Mesenchymal stem cell (in vitro differentiated cells and primary cell): ENCODE data around the gene ATP10A.

Source experiments
- DNase-seq: peaks from one replicate; pipeline ENCODE4 v3.0.0-alpha.2; 2013
- H2AFZ ChIP-seq: one replicate; pipeline ENCODE4 v1.6.1; 2013; ENCODE audit warnings: low read depth, mild to moderate bottlenecking, control low read depth, inconsistent platforms, low read length, moderate library complexity
- H2AK5ac ChIP-seq: 2 replicates; pipeline ENCODE4 v1.6.1; 2013; ENCODE audit warnings: low read length, moderate library complexity, mild to moderate bottlenecking, inconsistent platforms; ENCODE audit not compliant: severe bottlenecking
- H2BK120ac ChIP-seq: one replicate; pipeline ENCODE4 v1.6.1; 2013; ENCODE audit warnings: low read depth, mild to moderate bottlenecking, inconsistent platforms, low read length, moderate library complexity
- H2BK12ac ChIP-seq, 2 experiments: one replicate each; pipeline ENCODE4 v1.6.1; 2013; ENCODE audit warnings: inconsistent platforms in 2 of 2, low read length in 2 of 2, mild to moderate bottlenecking in 2 of 2, moderate library complexity in 2 of 2, control low read depth in 1 of 2
- H2BK15ac ChIP-seq: one replicate; pipeline ENCODE4 v1.6.1; 2013; ENCODE audit warnings: mild to moderate bottlenecking, low read depth, inconsistent platforms; ENCODE audit not compliant: poor library complexity, severe bottlenecking
- H2BK5ac ChIP-seq: 2 replicates; pipeline ENCODE4 v1.6.1; 2013; ENCODE audit warnings: low read depth, mild to moderate bottlenecking, low read length, control low read depth, inconsistent platforms; ENCODE audit not compliant: poor library complexity, severe bottlenecking
- H3K14ac ChIP-seq, 2 experiments: one replicate each; pipeline ENCODE4 v1.6.1; 2013; ENCODE audit warnings: inconsistent platforms in 2 of 2, low read length in 2 of 2, control low read depth in 1 of 2, mild to moderate bottlenecking in 1 of 2, moderate library complexity in 1 of 2
- H3K18ac ChIP-seq, 2 experiments: one replicate each; pipeline ENCODE4 v1.6.1; 2013; ENCODE audit warnings: inconsistent platforms in 2 of 2, low read length in 2 of 2, control low read depth in 1 of 2, low read depth in 1 of 2, mild to moderate bottlenecking in 1 of 2
- H3K23ac ChIP-seq, 2 experiments: one replicate each; pipeline ENCODE4 v1.6.1; 2013; ENCODE audit warnings: inconsistent platforms in 2 of 2, low read length in 2 of 2, mild to moderate bottlenecking in 2 of 2, moderate library complexity in 2 of 2, control low read depth in 1 of 2
- H3K27ac ChIP-seq: 2 replicates; pipeline ENCODE4 v1.5.1; 2013; ENCODE audit warnings: mild to moderate bottlenecking, moderate library complexity, low read length, control low read depth, inconsistent platforms; ENCODE audit not compliant: poor library complexity, severe bottlenecking
- H3K27me3 ChIP-seq, 2 experiments: 2 replicates each; pipeline versions ENCODE4 v1.6.1 to v1.7.0; 2013; ENCODE audit warnings: low read length in 2 of 2, mild to moderate bottlenecking in 2 of 2, moderate library complexity in 2 of 2, control low read depth in 1 of 2, inconsistent platforms in 1 of 2; ENCODE audit not compliant: control insufficient read depth in 1 of 2, insufficient read depth in 1 of 2
- H3K36me3 ChIP-seq, 2 experiments: 2 replicates each; pipeline versions ENCODE4 v1.6.1 to v1.7.0; 2013; ENCODE audit warnings: low read length in 2 of 2, control low read depth in 1 of 2, inconsistent platforms in 1 of 2, low read depth in 1 of 2, mild to moderate bottlenecking in 1 of 2; ENCODE audit not compliant: insufficient read depth in 2 of 2, control insufficient read depth in 1 of 2
- H3K4ac ChIP-seq, 2 experiments: one replicate each; pipeline ENCODE4 v1.6.1; 2013; ENCODE audit warnings: inconsistent platforms in 2 of 2, low read length in 2 of 2, mild to moderate bottlenecking in 2 of 2, moderate library complexity in 2 of 2, control low read depth in 1 of 2, low read depth in 1 of 2
- H3K4me1 ChIP-seq: 2 replicates; pipeline ENCODE4 v1.6.1; 2013; ENCODE audit warnings: low read depth, low read length, control low read depth; ENCODE audit not compliant: control insufficient read depth, insufficient read depth
- H3K4me2 ChIP-seq: 2 replicates; pipeline ENCODE4 v1.6.1; 2013; ENCODE audit warnings: low read length, mild to moderate bottlenecking, inconsistent platforms; ENCODE audit not compliant: poor library complexity, severe bottlenecking
- H3K4me3 ChIP-seq, 2 experiments: 2 replicates each; pipeline versions ENCODE4 v1.5.1 to v1.7.0; 2013; ENCODE audit warnings: low read length in 2 of 2, mild to moderate bottlenecking in 2 of 2, control low read depth in 1 of 2, low read depth in 1 of 2; ENCODE audit not compliant: insufficient read depth in 1 of 2
- H3K79me1 ChIP-seq: replicated peaks from 2 replicates; pipeline ENCODE4 v1.6.1; 2013; ENCODE audit warnings: mild to moderate bottlenecking, control low read depth, low read length, inconsistent platforms; ENCODE audit not compliant: poor library complexity, severe bottlenecking
- H3K9ac ChIP-seq: 2 replicates; pipeline ENCODE4 v1.7.0; 2013; ENCODE audit warnings: mild to moderate bottlenecking, low read length, moderate library complexity
- H3K9me3 ChIP-seq: 2 replicates; pipeline ENCODE4 v1.7.0; 2013; ENCODE audit warnings: mild to moderate bottlenecking, low read length; ENCODE audit not compliant: control insufficient read depth
- H4K8ac ChIP-seq: one replicate; pipeline ENCODE4 v1.6.1; 2013; ENCODE audit warnings: inconsistent platforms, mild to moderate bottlenecking, low read length, moderate library complexity
- H4K91ac ChIP-seq: one replicate; pipeline ENCODE4 v1.6.1; 2013; ENCODE audit warnings: mild to moderate bottlenecking, low read length, inconsistent platforms
- WGBS: methylation state at CpG from one replicate; pipeline ENCODE4 v1.1.7; 2013; ENCODE audit warnings: mixed read lengths; 5-methylcytosine and 5-hydroxymethylcytosine counted together

The ATP10A gene

DNA sequence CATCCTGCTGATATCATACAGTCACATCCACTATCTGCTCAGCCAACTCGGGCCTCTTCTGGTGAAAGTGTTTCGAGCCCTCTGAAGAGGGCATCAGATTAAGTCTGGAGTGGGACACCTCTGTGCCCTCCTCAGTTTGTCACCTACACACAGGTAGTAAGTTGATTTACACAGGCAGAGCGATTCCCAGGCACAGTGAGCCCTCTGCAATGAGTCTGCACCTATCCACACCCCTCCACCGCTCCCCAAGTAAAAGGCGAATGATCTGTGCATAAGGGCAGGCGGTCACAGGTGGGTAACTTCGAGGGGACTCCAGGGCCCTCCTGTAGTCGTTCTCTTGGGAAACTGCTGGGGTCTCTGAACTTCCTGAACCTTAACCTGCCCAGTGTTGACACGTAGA is 152.0 kb downstream of the ATP10A start:
- no peak overlapping the region for H4K91ac ChIP-seq
- no peak overlapping the region for H3K14ac ChIP-seq
- H3K79me1 ChIP-seq = peaks cover 2% of the 10 kb centered on the region
- H3K9me3 ChIP-seq = no peaks in the 10 kb centered on the region
- no peak overlapping the region for H3K9ac ChIP-seq
- H2BK15ac ChIP-seq = no peak overlapping the region
- no peaks in the 10 kb centered on the region for H3K27me3 ChIP-seq
- H4K8ac ChIP-seq = no peak overlapping the region
- no peak for DNase-seq
- no peak overlapping the region for H3K4me3 ChIP-seq
- 73% methylated on average over 8 of the region's 9 CpGs for whole genome bisulfite sequencing
- no peak overlapping the region for H3K4ac ChIP-seq
- no peaks in the 10 kb centered on the region for H3K4me1 ChIP-seq
- H2BK12ac ChIP-seq = no peak overlapping the region
- H3K36me3 ChIP-seq = peaks cover 0 to 66% of the 10 kb centered on the region in 2 experiments
- H3K23ac ChIP-seq = no peak overlapping the region
- H2AK5ac ChIP-seq = no peak overlapping the region
- no peak overlapping the region for H2AFZ ChIP-seq
- H3K18ac ChIP-seq = no peak overlapping the region
- H3K4me2 ChIP-seq = no peak overlapping the region
- no peak overlapping the region for H2BK5ac ChIP-seq
- H3K27ac ChIP-seq = no peak overlapping the region
- H2BK120ac ChIP-seq = no peak overlapping the region

DNA sequence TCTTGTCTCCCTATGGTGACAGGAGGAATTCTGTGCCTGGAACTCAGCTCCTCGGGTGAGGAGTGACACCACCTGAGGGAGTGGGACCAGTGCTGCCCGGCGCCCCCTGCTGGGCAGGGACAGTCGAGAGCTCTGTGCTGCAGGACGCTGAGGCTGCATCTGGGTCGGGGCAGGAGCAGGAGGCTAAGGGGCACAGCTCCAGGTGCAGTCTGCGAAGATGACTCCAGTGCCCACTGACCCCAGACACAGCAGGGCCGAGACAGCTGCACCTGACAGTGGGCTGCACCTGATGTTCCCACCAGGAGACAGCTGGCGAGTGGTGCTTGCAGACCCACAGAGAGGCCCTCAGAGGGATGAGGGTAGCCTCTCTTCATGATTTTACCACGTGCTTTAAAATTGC is 152.9 kb downstream of the ATP10A start:
- 32% methylated on average over 10 of the region's 10 CpGs for WGBS
- no peak overlapping the region for H3K4ac ChIP-seq
- no peak overlapping the region for H2BK5ac ChIP-seq
- H3K79me1 ChIP-seq = peaks cover 2% of the 10 kb centered on the region
- no peak overlapping the region for H2BK120ac ChIP-seq
- peaks cover 0 to 62% of the 10 kb centered on the region in 2 experiments for H3K36me3 ChIP-seq
- H3K23ac ChIP-seq = no peak overlapping the region
- H2BK12ac ChIP-seq = no peak overlapping the region
- no peak overlapping the region for H2AK5ac ChIP-seq
- DNase-seq = no peak
- H3K27me3 ChIP-seq = no peaks in the 10 kb centered on the region
- no peak overlapping the region for H4K91ac ChIP-seq
- H3K4me3 ChIP-seq = no peak overlapping the region
- H2AFZ ChIP-seq = no peak overlapping the region
- H4K8ac ChIP-seq = no peak overlapping the region
- no peak overlapping the region for H3K27ac ChIP-seq
- no peak overlapping the region for H3K14ac ChIP-seq
- no peaks in the 10 kb centered on the region for H3K9me3 ChIP-seq
- H3K4me2 ChIP-seq = no peak overlapping the region
- no peak overlapping the region for H2BK15ac ChIP-seq
- H3K9ac ChIP-seq = no peak overlapping the region
- no peak overlapping the region for H3K18ac ChIP-seq
- no peaks in the 10 kb centered on the region for H3K4me1 ChIP-seq

DNA sequence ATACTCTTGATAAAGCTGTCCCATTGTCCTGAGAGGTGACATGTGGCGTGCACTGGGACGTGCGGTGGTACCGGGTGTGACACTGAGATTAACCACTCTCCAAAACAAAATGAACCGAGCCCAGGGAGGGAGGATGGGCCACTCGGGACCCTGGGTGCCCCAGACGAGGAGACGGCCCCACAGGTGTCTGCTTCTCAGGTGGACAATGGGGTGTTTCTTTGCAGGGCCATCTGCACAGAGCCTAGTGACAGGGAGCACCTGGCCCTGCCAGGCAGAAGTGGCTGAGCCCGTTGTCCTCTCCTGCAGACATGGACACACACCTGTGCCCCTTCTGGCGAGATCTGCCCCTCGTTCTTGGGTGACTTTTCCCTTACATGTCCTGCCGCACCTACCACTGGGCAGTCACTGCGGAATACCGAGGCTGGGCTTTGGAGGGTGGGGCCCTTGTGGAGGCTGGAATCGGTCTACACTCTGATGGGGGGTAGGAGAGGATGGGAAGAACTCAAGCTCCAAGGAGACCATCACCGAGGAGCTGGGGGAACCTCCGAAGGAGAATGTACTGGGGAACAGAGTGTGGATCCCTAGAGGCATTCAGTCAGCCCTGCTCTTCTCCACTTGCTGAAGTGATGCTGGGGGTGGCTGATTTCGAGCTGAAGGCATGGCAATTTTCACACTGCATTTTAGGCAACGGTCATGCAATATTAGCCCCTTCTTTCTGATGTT is 153.5 kb downstream of the ATP10A start:
- 76% methylated on average over 19 of the region's 19 CpGs for WGBS
- Histone ChIP-seq H3K9me3 (no peaks in the 10 kb centered on the region), H3K9ac (no peak overlapping the region), H3K18ac (no peak overlapping the region), H2AK5ac (no peak overlapping the region), H2BK120ac (no peak overlapping the region), H3K27me3 (no peaks in the 10 kb centered on the region), H3K4me1 (no peaks in the 10 kb centered on the region), H3K4me3 (no peak overlapping the region), H4K91ac (no peak overlapping the region), H3K4ac (no peak overlapping the region), H3K23ac (no peak overlapping the region), H2AFZ (no peak overlapping the region), H3K4me2 (no peak overlapping the region), H2BK12ac (no peak overlapping the region), H3K79me1 (peaks cover 2% of the 10 kb centered on the region), H3K36me3 (peaks cover 0 to 61% of the 10 kb centered on the region in 2 experiments), H2BK5ac (no peak overlapping the region), H4K8ac (no peak overlapping the region), H3K27ac (no peak overlapping the region), H3K14ac (no peak overlapping the region), H2BK15ac (no peak overlapping the region)
- DNase-seq = no peak

DNA sequence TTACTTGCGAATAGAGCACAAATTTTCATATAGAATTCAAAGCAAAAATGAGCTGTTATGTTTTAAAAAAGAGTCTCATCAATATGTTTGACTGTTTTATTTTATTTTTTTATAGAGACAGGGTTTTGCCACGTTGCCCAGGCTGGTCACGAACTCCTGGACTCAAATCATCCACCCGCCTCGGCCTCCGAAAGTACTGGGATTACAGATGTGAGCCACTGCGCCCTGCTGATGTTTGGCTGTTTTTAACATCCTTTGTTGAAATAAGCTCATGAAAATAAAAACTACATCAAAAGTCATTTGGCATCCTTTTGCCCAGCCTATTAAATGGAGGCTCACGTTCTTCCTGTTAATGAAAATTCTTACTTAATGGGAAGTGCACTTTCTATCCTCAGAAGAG is 154.7 kb downstream of the ATP10A start:
- no peak overlapping the region for H3K14ac ChIP-seq
- no peak overlapping the region for H3K4me2 ChIP-seq
- H3K4ac ChIP-seq = no peak overlapping the region
- 83% methylated on average over 6 of the region's 8 CpGs for WGBS
- H3K79me1 ChIP-seq = peaks cover 2% of the 10 kb centered on the region
- peaks cover 0 to 57% of the 10 kb centered on the region in 2 experiments for H3K36me3 ChIP-seq
- no peak overlapping the region for H2AK5ac ChIP-seq
- no peak overlapping the region for H3K18ac ChIP-seq
- H3K27me3 ChIP-seq = no peaks in the 10 kb centered on the region
- no peaks in the 10 kb centered on the region for H3K4me1 ChIP-seq
- no peak overlapping the region for H2BK12ac ChIP-seq
- H3K23ac ChIP-seq = no peak overlapping the region
- no peak overlapping the region for H3K9ac ChIP-seq
- no peak overlapping the region for H2BK5ac ChIP-seq
- no peak overlapping the region for H3K27ac ChIP-seq
- no peak overlapping the region for H2BK120ac ChIP-seq
- H2BK15ac ChIP-seq = no peak overlapping the region
- no peaks in the 10 kb centered on the region for H3K9me3 ChIP-seq
- no peak overlapping the region for H2AFZ ChIP-seq
- no peak overlapping the region for H4K8ac ChIP-seq
- H4K91ac ChIP-seq = no peak overlapping the region
- DNase-seq = no peak
- no peak overlapping the region for H3K4me3 ChIP-seq
